IMR-90 (cell line): ENCODE measurements around the gene NOSTRIN. TPM values are rescaled to one million over a fixed set of nuclear protein-coding genes. Genes with fewer than 3 reads are reported as not detected.

ENCODE experiments used
- ATAC-seq: fragments of 200-7000 bp; cut with Tn5 transposase; 2 replicates; pipeline ENCODE4 v1.9.1; 2020; ENCODE audit warnings: low read depth, mild to moderate bottlenecking, moderate library complexity
- BruUV-seq: library from RNA; stranded (reverse); fragments of 400-500 nt; replicated peaks from 2 replicates; lab custom pipeline; 2021; lab: Mats Ljungman, UMichigan
- CTCF ChIA-PET: fragments of 300-600 bp; formaldehyde crosslinking; extraction: SDS; loops from one replicate; lab custom pipeline; 2021; ENCODE audit warnings: antibody characterized with exemption; lab: Yijun Ruan, JAX
- POLR2A ChIA-PET: fragments of 300-600 bp; sonication (Branson Sonifier 250); formaldehyde crosslinking; loops from one replicate; lab custom pipeline; 2022; ENCODE audit warnings: antibody characterized with exemption; ENCODE audit not compliant: unreplicated experiment; lab: Charles Lee
- DNase-seq: peaks from one replicate; pipeline ENCODE4 v3.0.0; 2013
- H2AFZ ChIP-seq: replicated peaks from 2 replicates; pipeline ENCODE3; 2013; ENCODE audit warnings: low read length, mild to moderate bottlenecking; ENCODE audit not compliant: poor library complexity
- H2AK5ac ChIP-seq: 2 replicates; pipeline ENCODE4 v1.6.1; 2013; ENCODE audit warnings: low read depth, low read length, inconsistent platforms
- H2AK9ac ChIP-seq: replicated peaks from 2 replicates; pipeline ENCODE3; 2013; ENCODE audit warnings: mild to moderate bottlenecking, low read depth, low read length, moderate library complexity; ENCODE audit not compliant: poor library complexity
- H2BK120ac ChIP-seq: 2 replicates; pipeline ENCODE4 v1.6.1; 2013; ENCODE audit warnings: low read depth, low read length, inconsistent platforms
- H2BK15ac ChIP-seq: 3 replicates; pipeline ENCODE4 v1.6.1; 2013; ENCODE audit warnings: low read depth, low read length, inconsistent platforms
- H2BK20ac ChIP-seq: 2 replicates; pipeline ENCODE4 v1.6.1; 2013; ENCODE audit warnings: low read depth, mild to moderate bottlenecking, inconsistent platforms, low read length, moderate library complexity
- H2BK5ac ChIP-seq: 2 replicates; pipeline ENCODE4 v1.6.1; 2013; ENCODE audit warnings: mild to moderate bottlenecking, low read depth, low read length, inconsistent platforms; ENCODE audit not compliant: poor library complexity, severe bottlenecking
- H3K14ac ChIP-seq: replicated peaks from 2 replicates; pipeline ENCODE4 v1.6.1; 2013; ENCODE audit warnings: low read depth, low read length, inconsistent platforms
- H3K18ac ChIP-seq: 2 replicates; pipeline ENCODE4 v1.6.1; 2013; ENCODE audit warnings: low read depth, low read length, control low read depth
- H3K23ac ChIP-seq: 2 replicates; pipeline ENCODE4 v1.6.1; 2013; ENCODE audit warnings: low read depth, low read length, inconsistent platforms
- H3K27ac ChIP-seq: 2 replicates; pipeline ENCODE4 v1.5.1; 2013; ENCODE audit warnings: mild to moderate bottlenecking, control low read depth, low read length; ENCODE audit not compliant: insufficient read depth
- H3K27me3 ChIP-seq: 2 replicates; pipeline ENCODE4 v1.6.1; 2013; ENCODE audit warnings: low read length; ENCODE audit not compliant: control insufficient read depth, insufficient read depth
- H3K36me3 ChIP-seq: 2 replicates; pipeline ENCODE4 v1.6.1; 2013; ENCODE audit warnings: low read length, mixed read lengths; ENCODE audit not compliant: control insufficient read depth, insufficient read depth
- H3K4ac ChIP-seq: 2 replicates; pipeline ENCODE4 v1.6.1; 2013; ENCODE audit warnings: low read depth, low read length, inconsistent platforms
- H3K4me1 ChIP-seq: 2 replicates; pipeline ENCODE4 v1.6.1; 2013; ENCODE audit warnings: low read length, mixed read lengths; ENCODE audit not compliant: control insufficient read depth, insufficient read depth
- H3K4me2 ChIP-seq: 2 replicates; pipeline ENCODE4 v1.6.1; 2013; ENCODE audit warnings: low read depth, mild to moderate bottlenecking, control low read depth, low read length, moderate library complexity
- H3K4me3 ChIP-seq: 2 replicates; pipeline ENCODE4 v1.5.1; 2013; ENCODE audit warnings: low read depth, mild to moderate bottlenecking, control low read depth, low read length, moderate library complexity; ENCODE audit not compliant: insufficient read depth
- H3K56ac ChIP-seq: 2 replicates; pipeline ENCODE4 v1.6.1; 2013; ENCODE audit warnings: low read length, inconsistent platforms; ENCODE audit not compliant: insufficient read depth; ENCODE audit errors: extremely low read depth
- H3K79me1 ChIP-seq, 2 experiments: 2 replicates each; pipeline ENCODE4 v1.6.1; 2013; ENCODE audit warnings: low read length in 2 of 2, inconsistent platforms in 1 of 2, low read depth in 1 of 2
- H3K9ac ChIP-seq: 2 replicates; pipeline ENCODE4 v1.6.1; 2013; ENCODE audit warnings: low read depth, low read length, control low read depth
- H3K9me1 ChIP-seq: 2 replicates; pipeline ENCODE4 v1.6.1; 2013; ENCODE audit warnings: low read length, inconsistent platforms; ENCODE audit not compliant: insufficient read depth
- H3K9me3 ChIP-seq: 2 replicates; pipeline ENCODE4 v1.6.1; 2013; ENCODE audit warnings: low read length; ENCODE audit not compliant: control insufficient read depth, insufficient read depth
- H4K20me1 ChIP-seq: 2 replicates; pipeline ENCODE4 v1.6.1; 2013; ENCODE audit warnings: low read length, inconsistent platforms; ENCODE audit not compliant: insufficient read depth
- H4K5ac ChIP-seq: 2 replicates; pipeline ENCODE4 v1.6.1; 2013; ENCODE audit warnings: mild to moderate bottlenecking, low read depth, low read length, control low read depth
- H4K8ac ChIP-seq, 2 experiments: 2 replicates each; pipeline ENCODE4 v1.6.1; 2013; ENCODE audit warnings: low read depth in 2 of 2, low read length in 2 of 2, control low read depth in 1 of 2, inconsistent platforms in 1 of 2
- H4K91ac ChIP-seq: 2 replicates; pipeline ENCODE4 v1.6.1; 2013; ENCODE audit warnings: low read depth, low read length, inconsistent platforms; ENCODE audit not compliant: insufficient read depth
- BHLHE40 ChIP-seq: fragments of 150-350 bp; IDR thresholded peaks from 2 replicates; pipeline ENCODE4 v1.6.1; 2016; ENCODE audit warnings: mild to moderate bottlenecking, low read depth, low read length
- MAFK ChIP-seq: IDR thresholded peaks from 2 replicates; pipeline ENCODE4 v1.6.1; 2012; ENCODE audit warnings: low read depth, low read length, improper control_type of control experiment
- MXI1 ChIP-seq: IDR thresholded peaks from 2 replicates; pipeline ENCODE4 v1.6.1; 2012; ENCODE audit warnings: low read depth, mild to moderate bottlenecking, low read length, moderate library complexity, borderline replicate concordance
- NFE2L2 ChIP-seq: fragments of 150-350 bp; IDR thresholded peaks from 2 replicates; pipeline ENCODE4 v1.6.1; 2016; ENCODE audit warnings: low read depth, mild to moderate bottlenecking, low read length
- POLR2A ChIP-seq: IDR thresholded peaks from 2 replicates; pipeline ENCODE4 v1.6.1; 2012; ENCODE audit warnings: mild to moderate bottlenecking, low read depth, low read length
- RAD21 ChIP-seq: IDR thresholded peaks from 2 replicates; pipeline ENCODE4 v1.6.1; 2012; ENCODE audit warnings: low read length, improper control_type of control experiment
- RCOR1 ChIP-seq: IDR thresholded peaks from 2 replicates; pipeline ENCODE4 v1.6.1; 2012; ENCODE audit warnings: mild to moderate bottlenecking, low read length, improper control_type of control experiment; ENCODE audit not compliant: insufficient replicate concordance
- RFX5 ChIP-seq: IDR thresholded peaks from 2 replicates; pipeline ENCODE4 v1.8.0; 2012; ENCODE audit warnings: low read depth, mild to moderate bottlenecking, low read length, moderate library complexity
- USF2 ChIP-seq: fragments of 150-350 bp; IDR thresholded peaks from 2 replicates; pipeline ENCODE4 v1.6.1; 2017; ENCODE audit warnings: mild to moderate bottlenecking, antibody characterized with exemption, low read length, low read depth
- WGBS, 2 experiments: methylation state at CpG; one replicate each; pipeline versions ENCODE4 v1.1.5 to v1.1.7; 2013; ENCODE audit warnings: missing lambda C conversion rate in 2 of 2; ENCODE audit not compliant: insufficient read length in 1 of 2; ENCODE audit errors: extremely low coverage in 2 of 2; 5-methylcytosine and 5-hydroxymethylcytosine counted together
- dilution Hi-C: fragments of 300-500 bp; cut with HindIII; formaldehyde crosslinking; loops from one replicate; pipeline ENCODE4 v1.14.3; 2018; ENCODE audit warnings: low sequenced_read_pairs; ENCODE audit not compliant: unreplicated experiment
- in situ Hi-C: fragments of 300-500 bp; cut with MboI; formaldehyde crosslinking; loops from 3 replicates; pipeline ENCODE4 v1.14.3; 2019; ENCODE audit warnings: low sequenced_read_pairs, inconsistent platforms, mixed read lengths
- intact Hi-C: fragments of 100-400 bp; cut with micrococcal nuclease; formaldehyde crosslinking; loops from 2 replicates; pipeline ENCODE4 v1.10.0; 2022
- polyA plus RNA-seq, 3 experiments: library from polyadenylated mRNA; depleted of rRNA; stranded (reverse); fragments of >200 nt; gene quantifications; 2 replicates each; pipeline ENCODE4 v1.2.3, GENCODE V29; 2012; ENCODE audit warnings: low replicate concordance in 1 of 3
- total RNA-seq: library from RNA; depleted of rRNA; stranded (reverse); fragments of >200 nt; gene quantifications from 2 replicates; pipeline ENCODE4 v1.2.3, GENCODE V29; 2012

The NOSTRIN gene
- total and polyA plus RNA-seq, 2 of the 4 experiments (the other 2 are of a cell fraction): 0.15 to 0.18 TPM

DNA sequence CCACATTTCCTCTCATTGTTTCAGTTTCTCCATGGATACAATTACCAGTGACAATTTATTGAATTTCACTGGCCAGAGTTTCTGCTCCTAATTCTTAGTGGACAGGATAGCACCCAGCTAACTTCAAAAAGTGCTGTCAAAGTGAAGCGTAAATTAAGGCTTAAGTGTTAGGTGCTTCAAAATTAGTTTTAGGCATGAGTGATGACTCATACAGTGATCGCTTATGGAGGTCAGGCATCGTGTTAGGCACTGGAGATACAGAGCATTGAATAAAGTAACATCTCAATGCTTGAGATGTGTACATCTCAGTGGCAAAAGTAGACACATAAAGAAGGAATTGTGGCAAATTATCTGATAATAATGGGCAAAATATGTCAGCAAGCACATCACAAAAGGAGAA, 40.8 kb downstream of the NOSTRIN start:
- no peak overlapping the region for H4K8ac ChIP-seq
- H3K27ac ChIP-seq: no peak overlapping the region
- no peaks in the 10 kb centered on the region for H4K20me1 ChIP-seq
- WGBS, 2 experiments: 100% methylated on average over 1 of the region's 3 CpGs; no CpG with 5 or more reads in 1 of the 2 experiments
- H3K18ac ChIP-seq: no peak overlapping the region
- intact Hi-C loops (no loop called here), dilution Hi-C loops (no loop called here), in situ Hi-C loops (no loop called here)
- no peak overlapping the region for H2BK5ac ChIP-seq
- H3K79me1 ChIP-seq: no peaks in the 10 kb centered on the region
- no peak for DNase-seq
- H4K91ac ChIP-seq: no peak overlapping the region
- H3K23ac ChIP-seq: no peak overlapping the region
- H3K36me3 ChIP-seq: no peaks in the 10 kb centered on the region
- H3K56ac ChIP-seq: no peak overlapping the region
- H4K5ac ChIP-seq: no peak overlapping the region
- H3K9ac ChIP-seq: no peak overlapping the region
- no peak overlapping the region for H3K4me3 ChIP-seq
- CTCF ChIA-PET: no interaction called here
- H3K9me3 ChIP-seq: no peaks in the 10 kb centered on the region
- no peak overlapping the region for H2AK9ac ChIP-seq
- no peak overlapping the region for H2BK120ac ChIP-seq
- no peak overlapping the region for H3K4ac ChIP-seq
- H2AK5ac ChIP-seq: no peak overlapping the region
- H3K9me1 ChIP-seq: no peaks in the 10 kb centered on the region
- H3K4me2 ChIP-seq: no peak overlapping the region
- BruUV-seq: no TSS peak
- no peak for ATAC-seq
- H2BK15ac ChIP-seq: no peak overlapping the region
- TF ChIP-seq BHLHE40: no peak
- TF ChIP-seq USF2: no peak
- TF ChIP-seq POLR2A: no peak
- no peak for TF ChIP-seq RCOR1
- TF ChIP-seq RAD21: no peak
- no peak for TF ChIP-seq MAFK
- TF ChIP-seq RFX5: no peak
- TF ChIP-seq NFE2L2: no peak
- TF ChIP-seq MXI1: no peak
- no peaks in the 10 kb centered on the region for H3K27me3 ChIP-seq
- no peak overlapping the region for H2BK20ac ChIP-seq
- POLR2A ChIA-PET: no interaction called here
- no peaks in the 10 kb centered on the region for H3K4me1 ChIP-seq
- no peak overlapping the region for H2AFZ ChIP-seq
- H3K14ac ChIP-seq: no peak overlapping the region
